GM12873 (cell line): ENCODE results near the gene OR4D2.

Experiments used
- CTCF ChIP-seq: IDR thresholded peaks from 2 replicates; pipeline ENCODE4 v1.5.1; 2012; ENCODE audit warnings: low read depth, mild to moderate bottlenecking, moderate library complexity, low read length, control low read depth; ENCODE audit not compliant: insufficient read depth; ENCODE audit errors: missing control alignments

Gene OR4D2

DNA sequence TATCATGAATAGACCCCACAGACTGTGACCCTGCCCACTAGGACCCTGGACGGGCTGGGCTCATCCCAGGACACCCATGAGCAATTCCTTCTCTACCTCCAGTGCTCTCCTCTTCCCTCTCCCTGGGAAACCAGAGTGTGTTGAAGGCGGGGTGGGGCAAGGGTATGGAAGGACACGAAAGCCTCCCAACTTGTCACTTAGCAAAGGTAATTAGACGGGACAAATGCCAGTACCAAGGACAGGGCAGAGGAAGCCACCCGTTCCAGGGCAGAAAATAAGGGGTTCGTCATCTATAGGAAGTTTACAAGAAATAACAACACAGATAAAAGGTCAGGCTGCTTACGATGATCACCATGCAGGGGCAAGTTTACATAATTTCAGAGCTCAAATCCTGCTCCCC lies 20.9 kb downstream of the OR4D2 start:
- no peak for TF ChIP-seq CTCF

- TF ChIP-seq CTCF, result no peak
Measured at GRCh38 chr17:58189436-58190146, 22.8 kb downstream of the OR4D2 start.

GRCh38 chr17:58191241-58191896 lies 24.6 kb downstream of the OR4D2 start:
- TF ChIP-seq CTCF, result no peak

DNA sequence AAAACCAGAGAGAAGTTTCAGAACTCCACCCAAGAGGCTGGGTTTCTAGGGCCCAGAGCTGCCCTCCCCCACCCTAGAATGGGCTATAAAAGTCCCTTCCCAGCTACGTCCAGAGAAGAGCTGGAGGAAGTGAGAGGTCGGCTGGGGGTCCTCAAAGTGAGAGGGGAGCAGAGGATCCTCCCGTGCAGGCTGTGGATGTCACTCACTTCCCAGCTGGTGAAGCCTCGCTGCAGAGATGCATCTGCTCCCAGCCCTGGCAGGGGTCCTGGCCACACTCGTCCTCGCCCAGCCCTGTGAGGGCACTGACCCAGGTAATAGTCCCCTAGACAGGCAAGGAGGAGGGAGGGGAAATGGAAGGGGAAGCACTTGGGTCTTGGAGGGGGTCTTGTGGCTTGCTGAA lies 25.8 kb downstream of the OR4D2 start, which contains the start of gene EPX:
TSS of gene EPX (plus strand) at position 115 of the 400 bp plus-strand sequence. CDS start at position 236, 121 bp downstream.
- TF ChIP-seq CTCF, result no peak

DNA sequence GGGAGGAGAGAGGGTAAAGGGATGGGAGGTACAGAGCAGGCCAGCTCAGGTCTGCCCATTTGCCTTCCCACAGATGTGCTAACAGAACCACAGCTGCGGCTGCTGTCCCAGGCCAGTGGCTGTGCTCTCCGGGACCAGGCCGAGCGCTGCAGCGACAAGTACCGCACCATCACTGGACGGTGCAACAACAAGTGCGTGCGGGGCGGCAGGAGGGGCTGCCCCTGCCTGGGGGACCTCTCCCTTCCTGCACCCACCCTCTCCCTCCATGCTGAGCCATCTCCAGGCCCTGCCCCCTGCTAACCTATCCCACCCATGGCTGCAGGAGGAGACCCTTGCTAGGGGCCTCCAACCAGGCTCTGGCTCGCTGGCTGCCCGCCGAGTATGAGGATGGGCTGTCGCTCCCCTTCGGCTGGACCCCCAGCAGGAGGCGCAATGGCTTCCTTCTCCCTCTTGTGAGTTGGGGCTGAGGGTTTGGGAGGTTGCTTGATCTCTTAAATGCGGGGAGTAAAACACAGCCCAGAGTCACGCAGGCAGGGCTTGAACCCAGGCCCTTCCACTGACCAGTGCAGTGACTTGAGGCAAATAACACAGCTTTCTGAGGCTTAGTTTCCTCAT lies 27.0 kb downstream of the OR4D2 start:
- TF ChIP-seq CTCF, result no peak

- TF ChIP-seq CTCF, result no peak
Measured at GRCh38 chr17:58195518-58196123, 28.8 kb downstream of the OR4D2 start.

GRCh38 chr17:58196610-58197009 lies 29.8 kb downstream of the OR4D2 start:
- TF ChIP-seq CTCF, result no peak
